ENCODE data around the gene PRR16.

DNA sequence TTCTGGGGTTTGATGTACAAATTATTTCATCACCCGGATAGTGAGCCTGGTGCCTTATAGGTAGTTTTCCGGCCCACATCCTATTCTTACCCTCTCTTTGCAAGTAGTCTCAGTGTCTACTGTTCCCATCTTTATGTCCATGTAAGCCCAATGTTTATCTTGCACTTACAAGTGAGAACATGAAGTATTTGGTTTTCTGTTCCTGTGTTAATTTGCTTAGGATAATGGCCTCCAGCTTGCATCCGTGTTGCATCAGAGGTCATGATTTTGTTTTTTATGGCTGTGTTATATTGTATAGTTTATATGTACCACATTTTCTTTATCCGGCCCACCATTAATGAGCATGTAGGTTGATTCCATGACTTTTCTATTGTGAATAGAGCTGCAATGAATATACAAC, 136.5 kb downstream of the PRR16 start:
- TF ChIP-seq ARNTL (CRISPR knock-in tag; IDR thresholded peaks at IDR 0.05; ENCODE audit: borderline replicate concordance, low read depth) (no peak), RARB (CRISPR knock-in tag; IDR thresholded peaks at IDR 0.05) (no peak), ZFP30 (CRISPR knock-in tag; IDR thresholded peaks at IDR 0.05) (no peak), CSRNP3 (CRISPR knock-in tag; IDR thresholded peaks at IDR 0.05) (no peak), PATZ1 (CRISPR knock-in tag; IDR thresholded peaks at IDR 0.05; ENCODE audit: borderline replicate concordance) (no peak), CREB5 (CRISPR knock-in tag; IDR thresholded peaks at IDR 0.05; ENCODE audit: low read depth) (no peak), ZFP3 (CRISPR knock-in tag; IDR thresholded peaks at IDR 0.05) (no peak), CSDC2 (CRISPR knock-in tag; IDR thresholded peaks at IDR 0.05) (no peak), TSHZ2 (CRISPR knock-in tag; IDR thresholded peaks at IDR 0.05) (no peak), ISL1 (CRISPR knock-in tag; IDR thresholded peaks at IDR 0.05) (no peak), ZNF8 (CRISPR knock-in tag; IDR thresholded peaks at IDR 0.05) (no peak), TCF4 (CRISPR knock-in tag; IDR thresholded peaks at IDR 0.05; ENCODE audit: borderline replicate concordance) (no peak), ZC3H10 (CRISPR knock-in tag; IDR thresholded peaks at IDR 0.05) (no peak), SNAI2 (CRISPR knock-in tag; IDR thresholded peaks at IDR 0.05) (no peak)
